DND-41 (cell line): ENCODE results near the gene FXYD6.

Experiments
- ATAC-seq: fragments of 200-7000 bp; cut with Tn5 transposase; 3 replicates; pipeline ENCODE4 v1.9.1; 2021; ENCODE audit warnings: low read depth; ENCODE audit not compliant: insufficient read depth
- DNase-seq: peaks from one replicate; pipeline ENCODE4 v3.0.0-alpha.2; 2020
- H2AFZ ChIP-seq: 2 replicates; pipeline ENCODE4 v1.6.0; 2012; ENCODE audit warnings: low read depth, low read length
- H3K27ac ChIP-seq: 2 replicates; pipeline ENCODE4 v1.5.1; 2012; ENCODE audit warnings: low read length, inconsistent platforms
- H3K27me3 ChIP-seq: fragments of 200-600 bp; sonication (generic); 2 replicates; pipeline ENCODE4 v1.6.0; 2012; ENCODE audit warnings: low read length, mild to moderate bottlenecking, inconsistent platforms; ENCODE audit not compliant: insufficient read depth, poor library complexity
- H3K36me3 ChIP-seq: 2 replicates; pipeline ENCODE4 v1.5.1; 2012; ENCODE audit warnings: low read length, inconsistent platforms; ENCODE audit not compliant: insufficient read depth
- H3K4me1 ChIP-seq: 2 replicates; pipeline ENCODE4 v1.5.1; 2012; ENCODE audit warnings: mild to moderate bottlenecking, low read length; ENCODE audit not compliant: insufficient read depth
- H3K4me2 ChIP-seq: 2 replicates; pipeline ENCODE4 v1.6.0; 2012; ENCODE audit warnings: mild to moderate bottlenecking, moderate library complexity, low read length, inconsistent platforms; ENCODE audit not compliant: insufficient read depth
- H3K4me3 ChIP-seq, 2 experiments: fragments of 200-600 bp in 1 of 2; shearing (Covaris generic) in 1 of 2; 2 replicates each; pipeline ENCODE4 v1.5.1; 2012 to 2016; ENCODE audit warnings: inconsistent platforms in 2 of 2, low read length in 2 of 2, mild to moderate bottlenecking in 2 of 2, low read depth in 1 of 2, moderate library complexity in 1 of 2
- H3K79me2 ChIP-seq: 2 replicates; pipeline ENCODE4 v1.6.0; 2012; ENCODE audit warnings: low read length, inconsistent platforms; ENCODE audit not compliant: insufficient read depth
- H3K9ac ChIP-seq: 2 replicates; pipeline ENCODE4 v1.6.0; 2012; ENCODE audit warnings: low read depth, mild to moderate bottlenecking, inconsistent platforms, low read length, moderate library complexity
- H3K9me3 ChIP-seq: 2 replicates; pipeline ENCODE4 v1.5.1; 2012; ENCODE audit warnings: low read length, moderate library complexity, mild to moderate bottlenecking, inconsistent platforms; ENCODE audit not compliant: insufficient read depth, severe bottlenecking
- H4K20me1 ChIP-seq: 2 replicates; pipeline ENCODE4 v1.6.0; 2012; ENCODE audit warnings: low read length; ENCODE audit not compliant: insufficient read depth
- CTCF ChIP-seq: IDR thresholded peaks from 2 replicates; pipeline ENCODE4 v1.5.1; 2012; ENCODE audit warnings: borderline replicate concordance, low read length, moderate library complexity, mild to moderate bottlenecking; ENCODE audit not compliant: poor library complexity, severe bottlenecking; ENCODE audit errors: extremely low read depth
- EZH2 ChIP-seq: IDR thresholded peaks from 3 replicates; pipeline ENCODE4 v1.6.1; 2012; ENCODE audit warnings: borderline replicate concordance, low read depth, mild to moderate bottlenecking, moderate library complexity, low read length, inconsistent platforms; ENCODE audit not compliant: severe bottlenecking

FXYD6 gene

DNA sequence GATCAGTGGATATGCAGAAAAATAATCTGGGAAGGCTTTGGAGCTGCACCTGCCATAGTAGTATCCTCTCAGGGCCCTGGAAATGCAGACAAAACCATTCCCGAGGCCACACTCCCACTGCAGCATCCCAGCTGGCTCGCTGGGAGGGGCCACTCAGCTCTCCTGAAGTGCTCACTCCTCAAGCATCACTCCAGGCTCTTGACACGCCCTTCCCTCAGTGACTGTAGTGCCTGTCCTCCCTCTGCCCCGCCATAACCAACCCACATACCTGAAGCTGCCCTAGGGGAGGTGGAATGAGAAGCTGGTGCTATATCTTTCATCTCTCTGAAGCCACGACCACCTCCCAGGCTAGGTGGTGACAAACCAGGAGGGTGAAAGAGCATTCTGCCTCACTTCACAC, 84.2 kb downstream of the FXYD6 start:
- DNase-seq (no peak), ATAC-seq (no peak)
- Histone ChIP-seq H3K27ac (no peak overlapping the region), H2AFZ (no peak overlapping the region), H4K20me1 (no peaks in the 10 kb centered on the region; the same call in 1 of the 2 replicates), H3K79me2 (no peaks in the 10 kb centered on the region), H3K4me1 (no peaks in the 10 kb centered on the region), H3K9me3 (no peaks in the 10 kb centered on the region), H3K9ac (no peak overlapping the region), H3K4me3 (no peak overlapping the region), H3K36me3 (no peaks in the 10 kb centered on the region; the same call in 1 of the 2 replicates), H3K27me3 (no peaks in the 10 kb centered on the region), H3K4me2 (no peak overlapping the region)
- TF ChIP-seq CTCF (no peak), EZH2 (no peak)

GRCh38 chr11:117790279-117790678, 86.2 kb downstream of the FXYD6 start:
- Histone ChIP-seq H3K27me3 (no peaks in the 10 kb centered on the region), H2AFZ (no peak overlapping the region), H3K9ac (no peak overlapping the region), H3K9me3 (no peaks in the 10 kb centered on the region), H3K4me3 (no peak overlapping the region), H3K4me1 (no peaks in the 10 kb centered on the region), H3K27ac (no peak overlapping the region), H3K36me3 (no peaks in the 10 kb centered on the region; the same call in 1 of the 2 replicates), H4K20me1 (no peaks in the 10 kb centered on the region; the same call in 1 of the 2 replicates), H3K79me2 (no peaks in the 10 kb centered on the region), H3K4me2 (no peak overlapping the region)
- TF ChIP-seq EZH2, result no peak
- no peak for TF ChIP-seq CTCF
- ATAC-seq, result no peak
- DNase-seq, result no peak

DNA sequence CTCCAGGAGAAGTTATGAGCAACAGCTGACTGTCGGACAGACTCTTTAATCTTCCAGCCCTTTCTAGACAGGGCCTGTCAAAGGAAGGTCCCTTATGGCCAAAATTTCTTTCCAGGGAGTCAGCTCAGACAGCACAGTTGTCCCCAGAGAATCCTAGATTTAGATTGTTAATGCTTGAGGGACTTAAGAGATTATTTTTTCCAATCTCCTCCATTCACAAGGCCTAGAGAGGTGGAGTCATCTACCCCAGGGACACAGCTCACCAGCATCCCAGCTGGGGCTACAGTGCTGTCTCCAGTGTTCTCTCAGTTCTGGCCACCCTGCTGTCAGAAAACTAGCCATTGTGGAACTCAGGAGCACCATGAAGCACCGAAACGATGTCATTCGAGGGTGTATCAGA, 87.2 kb downstream of the FXYD6 start:
- ATAC-seq (no peak), DNase-seq (no peak)
- H2AFZ ChIP-seq, result no peak overlapping the region
- H3K36me3 ChIP-seq, result no peaks in the 10 kb centered on the region; the same call in 1 of the 2 replicates
- no peaks in the 10 kb centered on the region for H3K9me3 ChIP-seq
- H3K27me3 ChIP-seq, result no peaks in the 10 kb centered on the region
- no peak overlapping the region for H3K9ac ChIP-seq
- H3K4me1 ChIP-seq, result no peaks in the 10 kb centered on the region
- H3K27ac ChIP-seq, result no peak overlapping the region
- no peak overlapping the region for H3K4me2 ChIP-seq
- H4K20me1 ChIP-seq, result no peaks in the 10 kb centered on the region; the same call in 1 of the 2 replicates
- TF ChIP-seq CTCF, result no peak
- no peak for TF ChIP-seq EZH2
- H3K4me3 ChIP-seq, result no peak overlapping the region
- no peaks in the 10 kb centered on the region for H3K79me2 ChIP-seq
